ENCODE results near the gene RNF25.
A peak's percentile ranks its signal among the peaks of the same experiment; 100 is the strongest.

Gene RNF25

DNA sequence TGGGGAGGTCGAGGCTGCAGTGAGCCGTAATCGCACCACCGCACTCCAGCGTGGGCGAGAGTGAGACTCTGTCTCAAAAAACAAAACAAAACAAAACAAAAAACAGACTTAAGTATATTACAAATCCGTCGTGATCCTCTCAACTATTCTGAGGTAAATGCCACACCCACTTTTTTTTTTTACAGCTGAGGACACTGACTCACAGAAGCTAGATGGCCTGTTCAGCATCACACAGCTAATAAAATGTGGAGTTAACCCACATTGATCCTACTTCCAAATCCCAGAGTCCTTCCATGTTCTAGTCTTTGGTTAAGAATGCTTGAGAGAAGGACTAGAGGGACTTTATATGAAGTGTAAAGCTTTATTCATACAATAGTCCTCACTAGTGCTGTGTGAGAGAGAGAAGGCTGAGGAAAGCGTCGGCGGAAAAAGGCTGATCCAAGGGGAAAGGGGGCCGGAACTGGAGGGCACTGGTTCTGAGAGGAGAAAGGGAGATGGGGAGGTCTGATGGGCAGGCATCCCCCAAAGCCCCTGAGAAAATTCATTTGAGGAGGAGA lies 627 bp downstream of the RNF25 start:
- no peak for DNase-seq

DNA sequence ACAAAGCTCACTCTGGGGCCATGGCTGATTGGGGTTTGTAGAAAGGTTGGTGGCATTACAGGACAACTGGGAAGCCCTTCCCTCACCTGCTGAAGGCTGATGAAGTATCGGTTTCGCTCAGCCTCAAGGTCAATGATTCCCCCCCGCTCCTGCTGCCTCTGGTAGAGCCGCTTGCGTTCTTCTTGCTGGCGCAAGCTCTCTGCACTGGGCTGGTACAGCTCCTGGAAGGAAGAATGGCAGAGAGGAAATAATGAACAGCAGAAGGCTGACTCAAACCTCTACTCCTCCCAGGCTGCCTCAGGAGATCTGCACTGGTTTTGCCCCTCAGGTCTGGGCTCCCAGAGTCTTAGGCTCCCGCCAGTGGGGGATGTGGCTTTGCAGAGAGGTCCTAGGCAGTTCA lies 7.1 kb downstream of the RNF25 start:
- no peak for DNase-seq

DNA sequence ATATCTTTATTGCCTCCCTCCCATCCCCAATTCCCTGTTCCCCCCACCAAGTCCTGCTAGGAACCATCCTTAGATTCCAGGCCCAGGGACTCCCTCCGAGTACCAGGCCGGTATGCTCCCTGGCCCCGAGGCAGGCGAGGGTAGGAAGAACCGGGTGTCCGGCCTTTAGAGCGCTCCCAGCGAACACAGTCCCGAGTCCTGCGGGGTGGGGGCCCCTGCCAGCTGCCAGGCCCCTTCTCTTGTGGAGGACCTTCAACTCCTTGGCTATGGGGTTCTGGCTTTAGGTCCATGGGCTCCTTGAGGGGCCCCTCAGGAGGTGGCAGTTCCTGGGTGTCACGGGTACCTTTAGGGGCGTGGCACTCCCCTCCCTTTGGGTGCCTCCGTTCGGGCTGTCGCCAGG lies 7.9 kb downstream of the RNF25 start:
- no peak for DNase-seq

DNA sequence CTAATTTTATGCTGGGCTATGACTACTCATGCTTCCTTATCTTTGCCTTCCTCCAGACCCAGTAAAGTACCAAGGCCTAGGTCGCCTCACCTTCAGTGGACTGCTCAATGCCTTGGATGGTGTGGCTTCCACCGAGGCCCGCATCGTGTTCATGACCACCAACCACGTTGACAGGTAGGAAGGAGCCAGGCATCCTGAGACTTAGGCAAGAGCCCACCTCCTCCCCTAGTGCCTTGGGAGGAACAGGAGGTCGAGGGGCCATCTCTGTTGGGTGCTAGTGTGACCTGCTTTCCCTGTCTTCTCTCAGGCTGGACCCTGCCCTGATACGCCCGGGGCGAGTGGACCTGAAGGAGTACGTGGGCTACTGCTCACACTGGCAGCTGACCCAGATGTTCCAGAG lies 9.0 kb downstream of the RNF25 start:
- DNase-seq, result no peak

DNA sequence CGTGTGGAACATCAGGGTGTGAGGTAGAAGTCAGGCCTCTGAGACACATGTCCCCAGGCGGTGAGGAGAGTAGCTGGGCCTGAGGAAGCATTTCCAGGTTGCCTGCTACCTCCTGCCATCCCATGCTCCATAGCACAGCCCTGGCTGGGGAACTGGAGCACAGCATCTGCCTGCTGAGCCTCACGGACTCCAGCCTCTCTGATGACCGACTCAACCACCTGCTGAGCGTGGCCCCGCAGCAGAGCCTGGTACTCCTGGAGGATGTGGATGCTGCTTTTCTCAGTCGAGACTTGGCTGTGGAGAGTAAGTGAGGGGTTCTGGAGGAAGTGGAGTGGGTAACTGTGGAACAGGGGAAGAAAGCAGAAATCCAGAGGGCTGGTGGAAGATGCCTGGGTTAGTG lies 9.4 kb downstream of the RNF25 start:
- no peak for DNase-seq

DNA sequence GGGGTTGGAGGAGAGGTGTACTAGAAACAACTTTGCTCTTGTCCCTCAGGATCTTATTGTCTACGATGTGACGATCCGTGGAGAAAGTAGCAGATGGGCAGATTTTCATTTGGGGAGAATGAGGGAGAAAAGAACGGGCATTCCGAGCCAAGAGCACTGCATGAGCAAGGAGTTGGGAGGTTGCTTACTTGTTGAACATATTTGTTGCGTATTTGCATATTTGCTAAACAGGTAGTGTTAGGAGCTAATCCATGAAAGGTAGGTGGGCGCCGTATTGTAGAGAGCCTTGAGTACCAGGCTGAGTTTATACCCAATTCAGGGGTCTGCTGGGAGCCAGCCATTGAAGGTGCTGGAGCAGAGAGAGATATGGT lies 11.8 kb downstream of the RNF25 start:
- DNase-seq, result no peak

DNA sequence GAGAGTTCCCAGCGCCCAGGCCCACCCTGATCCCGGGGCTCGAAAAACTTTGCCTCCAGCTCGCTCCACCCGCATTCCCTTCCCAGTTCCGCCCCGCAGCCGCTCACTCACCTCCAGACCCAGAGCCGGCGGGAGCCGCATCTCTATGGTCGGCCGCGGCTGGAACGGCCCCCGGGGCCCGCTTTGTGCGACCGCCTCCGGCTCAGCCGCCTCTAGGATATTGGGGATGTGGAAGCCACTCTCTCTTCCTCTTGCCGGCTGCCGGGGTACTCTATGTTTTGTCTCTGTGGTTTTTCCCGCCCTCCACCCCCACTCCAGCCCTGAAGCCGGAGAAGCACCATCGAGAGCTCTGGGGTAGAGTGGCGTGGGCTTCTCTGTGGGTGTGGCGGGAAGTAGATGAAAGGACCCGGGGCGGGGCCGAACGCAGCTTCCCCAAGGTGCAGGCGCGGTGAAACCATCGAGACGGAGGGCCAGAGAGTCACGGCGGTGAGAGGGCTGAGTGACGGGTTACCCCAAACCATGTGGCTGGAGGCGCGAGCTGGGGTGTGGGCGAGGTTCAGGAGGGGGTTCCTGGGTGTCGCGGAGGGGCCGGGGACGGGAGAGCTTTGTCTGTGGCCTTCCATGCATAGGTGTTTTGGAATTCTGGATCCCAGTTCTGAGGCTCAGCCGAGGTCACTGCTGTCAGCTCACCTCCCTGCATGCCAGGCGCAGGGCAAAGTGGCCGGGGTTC lies 12.4 kb downstream of the RNF25 start, which contains the start of the genes BCS1L and ZNF142:
TSS of gene BCS1L (plus strand) at position 426 of the 730 bp plus-strand sequence. CDS start 1,305 bp downstream, outside the sequence.
TSS of gene ZNF142 (minus strand) at position 366 of the 730 bp plus-strand sequence. CDS start 3,194 bp downstream, outside the sequence.
- DNase-seq, result peak; percentile 95

DNA sequence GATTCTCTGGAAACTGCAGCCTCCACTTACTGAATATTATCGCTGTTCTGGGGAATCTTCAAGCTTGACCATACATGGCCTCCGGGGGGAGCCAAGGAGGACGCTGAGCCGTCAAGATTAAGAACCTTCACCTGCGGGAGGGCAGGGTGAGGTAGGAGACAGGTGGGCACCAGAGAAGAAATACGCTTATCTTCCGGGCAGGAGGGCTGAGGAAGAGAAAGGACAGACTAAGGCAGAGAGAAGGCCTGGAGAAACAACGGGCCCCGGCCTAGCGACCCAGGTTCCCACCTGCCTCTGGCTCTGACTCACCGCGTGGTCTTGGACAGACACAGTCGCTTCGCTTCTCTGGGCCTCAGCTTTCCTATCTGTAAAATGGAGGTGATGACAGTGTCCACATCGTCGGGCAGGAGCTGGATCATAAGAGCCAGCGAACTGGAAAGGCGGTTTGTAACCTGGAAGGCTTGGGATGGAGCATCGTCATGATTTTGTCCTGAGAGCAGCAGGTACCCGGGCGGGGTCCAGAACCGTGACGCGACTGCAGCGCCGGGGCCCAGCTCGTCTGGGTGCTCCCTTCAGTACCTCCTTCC lies 13.0 kb downstream of the RNF25 start:
- peak; percentile 39 for DNase-seq

DNA sequence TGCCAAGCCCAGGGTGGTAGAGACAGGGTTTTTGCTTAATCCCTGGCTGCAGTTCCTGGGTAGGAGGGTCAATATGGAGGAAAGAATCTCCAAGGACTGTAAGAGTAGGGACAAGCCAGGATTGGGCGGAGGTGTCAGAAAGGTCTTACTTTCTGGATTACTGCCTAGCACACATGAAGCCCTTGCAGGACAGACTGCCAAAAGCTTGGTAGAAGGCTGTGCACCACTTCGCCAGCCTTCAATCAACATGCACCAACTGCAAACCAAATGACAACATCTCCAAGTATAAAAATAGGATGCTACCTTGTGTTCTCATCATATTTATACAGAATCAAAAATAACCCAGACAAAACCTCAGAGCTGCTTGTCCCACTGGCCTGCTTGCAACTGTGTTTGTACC lies 16.1 kb downstream of the RNF25 start:
- no peak for DNase-seq

DNA sequence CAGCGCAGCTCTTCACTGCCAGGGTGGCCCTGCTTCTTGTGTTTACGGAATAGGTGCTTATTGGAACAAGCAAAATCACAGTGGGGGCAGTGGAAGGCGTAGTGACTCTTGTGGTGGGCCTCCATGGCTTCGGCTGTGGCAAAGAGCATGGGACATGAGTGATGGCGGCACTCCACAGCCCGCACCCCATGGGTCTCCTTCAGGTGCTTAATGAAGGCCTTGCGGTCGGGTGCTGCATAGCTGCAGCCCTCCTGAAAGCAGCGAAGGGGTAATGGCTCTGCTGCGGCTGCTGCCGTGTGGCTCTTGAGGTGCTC lies 23.1 kb downstream of the RNF25 start:
- DNase-seq, result no peak

DNA sequence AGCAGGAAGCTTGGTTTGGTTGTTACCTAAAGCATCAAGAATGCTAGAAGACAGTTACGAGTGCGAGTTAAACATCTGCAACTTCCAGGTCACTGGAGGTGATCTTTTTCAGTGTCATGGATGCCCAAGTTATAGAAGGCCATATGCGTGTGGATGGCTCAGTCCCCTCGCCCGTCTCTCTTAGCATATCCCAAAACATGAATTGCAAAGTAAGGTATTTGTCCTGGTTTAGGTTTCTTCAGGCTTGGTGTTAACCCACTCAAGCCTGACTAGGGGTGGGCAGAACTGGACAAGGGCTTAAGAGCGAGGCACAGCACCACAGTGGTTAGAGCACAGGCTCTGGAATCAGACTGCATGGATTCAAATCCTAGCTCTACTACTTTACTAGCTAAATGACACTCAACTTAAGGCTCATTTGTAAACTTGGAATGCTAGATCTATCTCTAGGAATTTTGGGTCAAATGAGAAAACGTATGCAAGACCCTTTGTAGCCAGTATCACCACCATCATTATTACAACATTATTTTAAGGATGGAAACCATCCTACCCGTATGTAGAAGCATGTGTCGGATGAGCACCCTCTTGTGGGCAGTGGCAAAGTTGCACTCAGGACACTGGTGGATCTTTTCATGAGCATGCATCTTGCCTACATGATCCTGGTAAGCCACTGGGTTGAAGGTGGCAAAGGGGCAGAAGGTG lies 23.6 kb downstream of the RNF25 start:
- DNase-seq, result peak; percentile 52

DNA sequence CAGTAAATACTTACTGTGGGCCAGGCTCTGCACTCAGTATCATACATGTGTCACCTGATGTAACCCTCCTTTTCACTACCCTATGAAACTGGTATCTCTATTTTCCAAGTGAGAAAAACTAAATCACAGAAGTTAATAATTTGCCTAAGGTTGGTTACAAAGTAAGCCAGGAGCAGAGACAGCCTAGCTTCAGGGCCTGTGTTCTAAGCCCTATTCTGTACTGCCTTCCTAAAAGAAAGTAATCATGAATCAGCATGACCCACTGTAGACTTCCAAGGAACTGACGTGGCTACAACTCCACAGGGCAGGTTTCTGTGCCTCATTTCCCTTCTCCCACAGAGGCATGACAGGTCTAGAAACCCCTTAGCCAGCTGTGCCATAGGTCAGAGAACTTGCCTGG lies 26.7 kb downstream of the RNF25 start:
- no peak for DNase-seq

DNA sequence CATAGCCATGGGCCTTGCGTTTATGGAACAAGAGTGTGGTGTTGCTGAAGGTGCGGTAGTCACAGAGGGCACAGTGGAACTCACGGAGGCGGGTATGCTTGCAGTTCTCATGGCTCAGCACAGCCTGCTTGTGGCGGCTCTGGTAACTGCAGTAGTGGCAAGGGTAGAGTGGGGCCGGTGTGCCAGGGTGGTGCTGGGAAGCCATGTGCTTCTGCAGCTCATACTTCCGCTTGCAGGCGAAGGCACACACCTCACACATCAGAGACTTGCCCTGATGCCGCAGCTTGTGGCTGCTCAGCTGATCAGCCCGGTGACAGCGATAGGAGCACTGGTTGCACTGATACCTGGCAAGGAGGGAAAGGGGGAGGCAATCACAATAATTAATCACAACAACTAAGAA lies 27.1 kb downstream of the RNF25 start:
- no peak for DNase-seq

DNA sequence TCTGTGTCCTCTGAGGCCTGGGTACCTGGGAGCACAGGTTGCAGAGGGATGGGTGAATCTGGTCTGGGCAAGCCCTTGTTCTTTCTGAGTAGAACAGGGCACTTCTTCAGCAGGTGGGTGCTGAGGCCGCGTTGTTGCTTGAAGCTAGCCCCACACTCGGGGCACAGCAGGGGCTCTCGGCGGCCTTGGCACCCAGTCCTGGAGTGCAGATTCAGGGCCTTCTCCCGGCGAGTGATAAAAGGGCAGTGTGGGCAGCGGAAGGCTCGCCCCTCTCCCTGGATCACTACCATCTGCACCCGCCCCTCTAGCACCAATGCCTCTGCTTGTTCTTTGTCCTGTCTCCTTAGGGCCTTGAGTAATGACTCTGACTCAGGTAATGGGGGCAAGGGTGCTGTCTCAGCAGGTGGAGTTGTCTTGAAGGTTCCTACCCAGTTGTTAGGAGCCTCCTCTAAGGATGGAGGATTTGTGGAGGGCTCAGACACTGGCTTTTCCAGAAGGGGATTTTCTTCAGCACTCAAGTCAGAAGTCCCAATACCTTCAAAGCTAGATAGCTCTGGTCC lies 28.0 kb downstream of the RNF25 start:
- no peak for DNase-seq

DNA sequence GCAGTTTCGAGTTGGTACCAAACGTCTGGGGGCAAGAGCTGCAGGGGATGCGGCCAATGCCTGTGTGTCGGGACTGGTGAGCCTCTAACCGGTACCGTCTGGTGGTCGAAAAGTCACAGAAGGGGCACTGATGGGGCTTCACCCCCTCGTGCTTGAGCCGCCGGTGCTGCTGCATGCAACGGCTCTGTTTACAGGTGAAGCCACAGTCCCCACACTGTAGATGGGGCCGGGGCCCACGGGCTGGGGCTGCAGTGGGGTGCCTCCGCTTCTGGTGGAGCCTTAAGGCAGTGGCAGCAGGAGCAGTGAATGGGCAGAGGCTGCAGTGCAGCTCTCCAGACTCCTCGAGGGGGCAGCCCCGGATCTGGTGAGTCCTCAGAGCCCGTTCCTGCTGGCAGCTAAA lies 29.0 kb downstream of the RNF25 start:
- DNase-seq, result no peak

DNA sequence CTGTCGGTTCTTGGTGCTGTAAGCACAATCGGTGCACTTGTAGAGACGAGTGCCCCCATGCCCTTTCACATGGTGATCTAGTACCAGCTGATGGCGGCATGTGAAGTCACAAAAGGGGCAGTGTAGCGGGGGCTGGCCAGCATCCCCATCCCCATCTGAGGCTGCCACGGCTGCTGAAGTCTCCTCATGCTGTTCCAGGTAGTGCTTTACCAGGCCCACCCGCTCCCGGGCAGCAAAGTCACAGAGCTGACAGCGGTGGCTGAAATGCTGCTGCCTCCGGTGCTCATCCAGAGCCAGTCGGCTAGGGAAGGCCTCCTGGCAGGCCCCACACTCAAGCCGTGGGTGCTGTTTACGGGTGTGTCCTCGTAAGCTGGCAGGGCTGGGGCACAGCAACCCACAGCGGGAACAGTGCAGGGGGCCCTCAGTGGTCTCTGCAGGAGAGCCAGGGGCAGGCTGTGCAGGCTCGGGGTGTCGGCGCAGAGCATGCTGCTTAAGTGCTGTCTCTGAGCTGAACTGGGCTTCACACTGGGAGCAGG lies 29.6 kb downstream of the RNF25 start:
- no peak for DNase-seq

DNA sequence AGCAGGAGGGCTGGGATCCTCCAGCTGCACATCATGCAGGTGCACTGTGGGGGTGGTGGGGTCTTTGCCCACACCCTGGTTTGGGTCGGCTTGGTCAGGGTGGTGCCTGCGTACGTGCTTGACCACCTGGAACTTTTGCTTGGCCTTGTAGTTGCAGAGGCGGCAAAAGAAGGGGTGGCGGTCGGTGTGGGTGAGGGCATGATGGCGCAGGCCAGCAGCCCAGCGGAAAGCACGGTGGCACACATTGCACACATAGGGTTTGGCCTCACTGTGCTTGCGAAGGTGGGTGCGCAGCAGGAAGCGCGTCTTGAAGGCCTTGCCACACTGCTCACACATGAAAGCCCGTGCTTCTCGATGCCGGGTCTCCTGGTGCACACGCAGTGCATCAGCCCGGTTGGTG lies 33.4 kb downstream of the RNF25 start:
- DNase-seq, result no peak

DNA sequence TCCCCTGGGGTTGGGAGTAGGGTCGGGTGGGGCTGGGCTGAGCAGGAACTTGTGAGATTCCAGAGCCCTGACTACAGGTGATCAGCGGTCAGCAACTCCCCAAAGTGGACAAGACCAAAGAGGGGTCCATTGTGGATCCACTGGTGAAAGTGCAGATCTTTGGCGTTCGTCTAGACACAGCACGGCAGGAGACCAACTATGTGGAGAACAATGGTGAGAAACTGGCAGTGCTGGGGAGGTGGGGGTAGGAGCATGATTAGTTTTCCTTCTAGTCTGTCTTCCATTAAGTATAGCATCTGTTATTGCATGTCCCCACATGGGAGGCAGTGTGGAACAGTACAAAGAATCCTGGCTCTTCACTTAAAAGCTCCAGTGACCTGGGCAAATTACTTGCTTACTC lies 36.1 kb downstream of the RNF25 start:
- no peak for DNase-seq

DNA sequence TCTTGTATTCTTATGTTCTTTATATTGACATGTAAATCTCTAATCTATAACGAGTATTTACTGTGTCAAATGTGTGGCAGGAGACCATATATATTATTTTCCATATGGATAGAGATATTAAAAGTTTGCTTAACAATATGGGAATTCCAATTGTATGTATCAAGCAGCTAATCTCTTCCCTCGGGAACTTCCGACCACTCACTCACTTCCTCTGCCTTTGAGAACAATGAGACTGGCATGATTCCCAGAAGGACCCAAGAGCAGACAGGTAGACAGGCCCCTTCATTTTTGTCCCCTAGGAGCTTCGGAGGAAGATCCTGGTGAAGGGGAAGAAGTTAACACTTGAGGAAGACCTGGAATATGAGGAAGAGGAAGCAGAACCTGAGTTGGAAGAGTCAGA lies 40.0 kb downstream of the RNF25 start:
- no peak for DNase-seq

DNA sequence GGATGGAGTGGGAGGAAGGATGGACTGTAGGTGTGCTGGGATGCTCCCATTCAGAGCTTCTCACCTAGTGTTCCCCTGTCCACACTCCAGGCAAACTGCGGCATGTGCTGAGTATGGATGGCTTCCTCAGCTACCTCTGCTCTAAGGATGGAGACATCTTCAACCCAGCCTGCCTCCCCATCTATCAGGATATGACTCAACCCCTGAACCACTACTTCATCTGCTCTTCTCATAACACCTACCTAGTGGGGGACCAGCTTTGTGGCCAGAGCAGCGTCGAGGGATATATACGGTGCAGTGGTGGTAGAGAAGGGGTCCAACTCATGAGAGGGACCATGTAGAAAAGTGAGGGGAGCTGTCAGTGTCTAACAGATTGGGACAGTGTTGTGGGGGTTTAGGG lies 43.9 kb downstream of the RNF25 start:
- no peak for DNase-seq

DNA sequence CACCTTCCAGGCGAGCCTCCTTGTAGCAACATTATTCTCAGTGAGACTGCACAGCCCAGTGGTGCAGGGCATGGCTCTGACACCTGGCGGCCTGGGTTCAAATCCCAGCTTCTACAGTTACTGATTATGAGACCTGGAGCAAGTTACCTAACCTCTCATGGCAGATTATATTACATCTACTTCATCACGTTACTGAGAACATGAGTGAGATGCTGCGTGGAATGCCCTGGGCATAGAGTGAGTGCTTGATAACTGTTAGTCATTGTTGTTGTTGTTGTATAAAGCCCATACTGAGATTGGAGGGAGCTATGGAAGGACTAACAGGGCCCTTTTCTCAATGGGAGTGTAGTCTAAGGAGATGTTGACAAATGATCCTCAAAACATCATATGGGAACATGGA lies 45.4 kb downstream of the RNF25 start:
- DNase-seq, result no peak

DNA sequence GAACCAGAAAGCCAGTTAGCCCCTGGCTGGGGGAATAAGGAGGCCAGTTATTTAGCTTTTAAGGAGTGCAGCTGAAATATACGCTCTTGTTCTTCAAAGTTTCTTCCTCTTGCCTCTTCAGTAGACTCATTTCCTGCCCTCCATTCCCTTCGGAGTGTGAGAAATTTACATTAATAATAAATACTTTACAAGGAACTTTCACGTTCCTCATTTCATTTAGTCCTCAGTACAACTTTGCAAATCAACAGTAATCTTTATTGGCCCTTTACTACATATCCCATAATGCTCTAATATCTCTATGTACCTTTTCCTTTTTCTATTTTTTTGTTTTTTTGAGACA lies 48.5 kb downstream of the RNF25 start:
- DNase-seq, result no peak

DNA sequence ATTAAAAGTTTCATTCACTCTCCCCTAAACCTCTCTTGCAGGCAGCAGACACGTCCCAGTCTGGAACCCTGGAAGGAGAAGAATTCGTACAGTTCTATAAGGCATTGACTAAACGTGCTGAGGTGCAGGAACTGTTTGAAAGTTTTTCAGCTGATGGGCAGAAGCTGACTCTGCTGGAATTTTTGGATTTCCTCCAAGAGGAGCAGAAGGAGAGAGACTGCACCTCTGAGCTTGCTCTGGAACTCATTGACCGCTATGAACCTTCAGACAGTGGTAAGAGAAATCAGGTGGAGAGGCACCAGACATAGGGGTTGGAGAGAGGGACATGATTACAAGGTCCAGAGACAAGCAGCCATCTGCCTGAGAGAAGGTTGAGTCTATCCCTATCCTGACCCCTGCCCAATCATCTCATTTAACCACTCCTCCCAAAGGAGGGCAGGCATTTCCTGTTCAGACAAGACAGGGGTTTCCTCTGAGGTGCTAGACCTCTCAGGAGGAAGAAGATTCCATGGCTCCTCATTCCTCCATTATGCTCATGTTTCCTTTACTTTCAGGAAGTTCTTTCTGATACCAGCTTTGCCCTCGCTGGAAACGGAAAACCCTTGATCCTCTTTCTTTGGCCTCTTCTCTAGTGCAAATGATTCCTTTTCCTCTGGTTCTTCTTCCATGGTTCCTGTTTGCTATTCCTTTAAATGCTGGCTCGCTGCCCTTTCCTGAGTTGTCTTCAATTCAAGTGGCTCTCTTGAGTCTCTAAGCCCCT lies 49.0 kb downstream of the RNF25 start:
- no peak for DNase-seq
